ENCODE measurements around the gene LCN6.
A peak's percentile ranks its signal among the peaks of the same experiment; 100 is the strongest.
"Not testable (repeated sequence)": the region's sequence is repeated elsewhere in the genome, so short reads cannot be mapped to it uniquely, and the experiment has no call there.

LCN6 gene

GRCh38 chr9:136709454-136710109 lies 38.7 kb downstream of the LCN6 start:
- DNase-seq (ENCODE audit: low read depth in 2 of 2), result no peak

- DNase-seq (ENCODE audit: low read depth in 2 of 2), result no peak
Observed at GRCh38 chr9:136707849-136708517, 40.3 kb downstream of the LCN6 start.

GRCh38 chr9:136707011-136707410 lies 41.3 kb downstream of the LCN6 start:
- no peak for DNase-seq (ENCODE audit: low read depth in 2 of 2)

GRCh38 chr9:136705564-136705963 lies 42.8 kb downstream of the LCN6 start:
- no peak for DNase-seq (ENCODE audit: low read depth in 2 of 2)

GRCh38 chr9:136704741-136705140 lies 43.6 kb downstream of the LCN6 start:
- not testable (repeated sequence) for DNase-seq (ENCODE audit: low read depth in 2 of 2)

GRCh38 chr9:136703276-136703860 lies 45.0 kb downstream of the LCN6 start:
- DNase-seq (ENCODE audit: low read depth in 2 of 2), result no peak

GRCh38 chr9:136701668-136702053 lies 46.7 kb downstream of the LCN6 start:
- no peak for DNase-seq (ENCODE audit: low read depth in 2 of 2)

- DNase-seq (ENCODE audit: low read depth in 2 of 2), result peak; percentile 67 to 70
Observed at GRCh38 chr9:136700959-136701667, 47.2 kb downstream of the LCN6 start.

GRCh38 chr9:136700304-136700703 lies 48.0 kb downstream of the LCN6 start:
- no peak for DNase-seq (ENCODE audit: low read depth in 2 of 2)

GRCh38 chr9:136698635-136699246 lies 49.6 kb downstream of the LCN6 start:
- no peak for DNase-seq (ENCODE audit: low read depth in 2 of 2)

- no peak for DNase-seq (ENCODE audit: low read depth in 2 of 2)
Observed at GRCh38 chr9:136697821-136698526, 50.4 kb downstream of the LCN6 start.

- no peak for DNase-seq (ENCODE audit: low read depth in 2 of 2)
Observed at GRCh38 chr9:136697146-136697820, 51.0 kb downstream of the LCN6 start.

GRCh38 chr9:136696502-136696901 lies 51.8 kb downstream of the LCN6 start:
- DNase-seq (ENCODE audit: low read depth in 2 of 2), result no peak

- DNase-seq (ENCODE audit: low read depth in 2 of 2), result no peak
Observed at GRCh38 chr9:136695955-136696354, 52.4 kb downstream of the LCN6 start.

- no peak for DNase-seq (ENCODE audit: low read depth in 2 of 2)
Observed at GRCh38 chr9:136695435-136695895, 52.9 kb downstream of the LCN6 start.

GRCh38 chr9:136694872-136695247 lies 53.5 kb downstream of the LCN6 start:
- DNase-seq (ENCODE audit: low read depth in 2 of 2), result no peak

GRCh38 chr9:136694163-136694871 lies 54.0 kb downstream of the LCN6 start:
- DNase-seq (ENCODE audit: low read depth in 2 of 2), result peak; percentile 32 to 51
